SKM-1 (cell line): Measurements from ENCODE around the gene HLA-E.
A peak's percentile ranks its signal among the peaks of the same experiment; 100 is the strongest.
"Not testable (repeated sequence)": the region's sequence is repeated elsewhere in the genome, so short reads cannot be mapped to it uniquely, and the experiment has no call there.

Experiments used
- DNase-seq: peaks from one replicate; lab custom pipeline; 2025; ENCODE audit not compliant: unreplicated experiment; lab: John Stamatoyannopoulos, UW

HLA-E gene

DNA sequence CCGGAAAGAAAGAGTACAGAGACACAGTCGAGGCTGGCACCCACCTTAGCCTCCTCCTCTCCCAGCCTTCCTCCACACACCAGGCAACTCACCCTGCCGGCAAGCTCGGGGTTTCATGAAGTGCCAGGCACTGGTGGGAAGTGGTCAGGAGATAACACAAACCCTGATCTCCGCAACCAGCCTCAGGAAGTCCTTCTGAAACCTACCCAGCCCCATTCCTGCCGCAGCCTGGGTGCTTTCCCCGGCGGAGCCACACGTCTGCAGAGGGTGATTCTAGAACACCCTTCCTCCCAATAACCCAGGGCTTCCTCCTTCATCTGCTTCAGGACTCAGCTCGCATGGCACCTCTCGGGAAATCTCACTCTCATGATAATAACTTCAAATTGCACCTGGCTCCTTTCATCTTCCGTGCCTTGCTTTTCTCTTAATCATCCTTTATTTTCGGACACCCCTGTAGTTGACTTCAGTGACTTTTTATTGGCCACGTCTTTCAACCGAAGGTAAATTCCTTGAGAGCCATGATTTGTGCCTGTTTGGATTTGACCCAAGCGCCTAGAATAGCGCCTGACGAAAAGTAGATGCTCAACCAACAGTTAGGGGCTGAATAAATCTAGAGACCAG, 8.7 kb upstream of the HLA-E start:
- no peak for DNase-seq

DNA sequence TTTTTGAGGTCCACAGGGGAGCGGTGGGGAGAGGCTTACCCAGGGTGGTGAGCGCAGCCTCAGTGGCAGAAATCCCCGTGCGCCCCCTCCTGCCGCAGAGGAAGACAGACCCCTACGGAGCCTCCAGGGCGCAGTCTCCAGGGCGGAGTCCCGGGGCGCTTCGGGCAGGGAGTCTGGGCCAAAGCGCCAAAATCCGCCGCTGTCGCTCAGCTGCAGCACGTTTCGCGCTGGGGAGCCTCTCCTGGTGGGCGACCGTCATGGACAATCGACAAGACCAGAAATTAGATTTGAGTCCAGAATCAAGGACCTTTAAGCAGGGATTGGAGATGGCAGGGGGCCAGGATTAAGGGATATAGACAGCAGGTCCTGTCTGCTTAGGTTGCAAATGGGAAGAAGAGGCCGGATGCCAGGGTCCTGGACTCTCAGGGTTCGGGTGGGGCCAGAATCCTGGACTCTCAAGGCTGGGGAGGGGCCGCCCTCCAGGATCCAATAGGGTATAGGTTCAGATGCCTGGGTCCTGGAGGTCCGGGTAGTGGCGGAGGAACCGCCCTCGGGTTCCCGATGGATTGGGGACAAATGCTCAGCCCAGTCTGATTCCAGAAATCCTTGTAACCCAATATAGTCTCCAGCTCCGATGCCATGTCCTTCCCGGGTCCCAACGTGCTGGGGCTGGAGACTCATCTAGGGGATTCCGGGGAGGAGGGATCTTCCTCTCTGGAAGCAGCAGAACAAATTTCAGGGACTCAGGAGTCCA, 7.9 kb upstream of the HLA-E start:
- DNase-seq: no peak

DNA sequence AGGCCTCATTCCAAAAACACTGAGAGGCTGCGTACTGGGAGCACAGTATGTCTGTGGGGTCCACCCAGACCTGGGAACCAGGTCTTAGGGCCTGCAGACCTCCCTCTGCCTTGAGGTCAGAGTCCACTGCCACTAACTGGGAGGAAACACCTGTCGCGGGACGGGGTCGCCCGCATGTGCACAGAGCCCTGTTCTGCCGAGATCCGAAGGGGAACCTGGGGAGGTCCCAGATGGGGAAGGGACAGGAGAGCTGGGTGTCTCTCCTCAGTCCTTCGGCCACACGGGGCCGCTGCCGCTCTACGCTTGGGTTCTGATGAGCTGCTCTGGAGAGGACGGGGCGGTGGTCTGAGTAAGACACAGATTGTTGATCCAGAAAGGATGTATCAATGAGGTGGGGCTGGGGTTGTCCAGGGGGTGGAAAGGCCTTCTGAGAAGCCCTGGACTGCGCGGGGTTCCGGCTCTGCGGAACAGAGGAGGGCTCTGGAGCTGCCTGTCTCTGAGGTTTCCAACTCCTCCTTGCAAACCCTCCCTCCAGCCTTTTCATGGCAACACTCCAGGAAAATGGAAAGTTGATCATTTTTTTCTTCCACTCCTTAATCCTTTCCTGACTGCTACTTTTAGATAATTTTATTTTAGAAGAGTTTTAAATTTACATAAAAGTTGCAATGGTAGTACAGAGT, 7.2 kb upstream of the HLA-E start:
- DNase-seq: peak; percentile 78

DNA sequence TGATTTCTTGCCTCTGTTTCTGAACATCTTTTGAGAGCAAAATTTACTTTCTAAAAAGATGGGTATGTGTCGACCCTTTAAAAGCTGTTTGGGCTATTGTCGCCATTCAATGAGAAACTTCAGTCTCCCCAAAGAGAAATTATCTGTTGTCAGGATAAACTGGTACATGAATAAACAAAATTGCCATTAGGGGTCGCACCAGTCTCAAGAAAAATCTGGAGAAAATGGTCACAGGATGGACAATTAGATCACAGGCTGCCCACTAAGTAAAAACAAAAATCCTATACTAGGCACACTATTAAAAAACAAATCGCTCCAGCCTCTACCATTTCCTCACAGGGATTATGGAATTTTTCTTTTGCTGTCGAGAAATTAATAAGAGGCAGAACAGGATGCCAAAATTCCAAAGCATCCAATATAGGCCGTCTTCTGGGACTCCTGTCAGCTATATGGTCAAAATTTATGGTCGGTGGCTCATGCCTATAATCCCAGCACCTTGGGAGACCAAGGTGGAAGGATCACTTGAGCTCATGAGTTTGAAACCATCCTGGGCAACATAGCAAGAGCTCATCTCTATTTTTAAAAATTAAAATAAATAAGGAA, 5.5 kb upstream of the HLA-E start:
- DNase-seq: peak; percentile 32

DNA sequence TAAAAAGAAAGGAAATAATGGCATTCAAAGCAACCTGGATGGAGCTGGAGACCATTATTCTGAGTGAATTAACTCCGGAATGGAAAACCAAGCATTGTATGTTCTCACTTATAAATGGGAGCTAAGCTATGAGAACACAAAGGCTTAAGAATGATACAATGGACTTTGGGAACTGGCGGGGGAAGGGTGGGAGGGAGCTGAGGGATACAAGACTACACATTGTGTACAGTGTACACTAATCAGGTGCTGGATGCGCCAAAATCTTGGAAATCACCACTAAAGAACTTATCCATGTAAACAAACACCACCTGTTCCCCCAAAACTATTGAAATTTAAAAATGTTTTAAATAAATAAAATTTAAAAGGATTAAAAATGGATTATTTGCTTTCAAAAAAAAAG, 4.1 kb upstream of the HLA-E start:
- DNase-seq: no peak

DNA sequence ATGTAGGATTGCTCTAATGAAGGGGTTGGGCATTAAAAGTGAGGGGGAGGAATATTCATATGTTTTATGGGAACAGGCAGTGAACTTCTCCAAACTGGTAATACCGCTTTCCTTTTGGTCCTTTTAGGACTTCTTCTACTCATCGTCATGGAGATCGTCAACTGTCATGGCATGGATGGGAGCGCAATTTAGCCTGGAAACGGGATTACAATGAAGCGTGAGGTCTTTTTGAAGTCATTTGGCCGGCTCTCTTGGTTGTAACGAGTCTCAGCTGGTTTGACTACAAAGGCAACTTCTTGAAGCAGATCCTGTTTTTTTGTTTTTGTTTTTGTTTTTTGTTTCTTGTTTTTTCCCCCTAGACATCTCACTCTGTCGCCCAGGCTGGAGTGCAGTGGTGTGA, 1.4 kb upstream of the HLA-E start:
- no peak for DNase-seq

DNA sequence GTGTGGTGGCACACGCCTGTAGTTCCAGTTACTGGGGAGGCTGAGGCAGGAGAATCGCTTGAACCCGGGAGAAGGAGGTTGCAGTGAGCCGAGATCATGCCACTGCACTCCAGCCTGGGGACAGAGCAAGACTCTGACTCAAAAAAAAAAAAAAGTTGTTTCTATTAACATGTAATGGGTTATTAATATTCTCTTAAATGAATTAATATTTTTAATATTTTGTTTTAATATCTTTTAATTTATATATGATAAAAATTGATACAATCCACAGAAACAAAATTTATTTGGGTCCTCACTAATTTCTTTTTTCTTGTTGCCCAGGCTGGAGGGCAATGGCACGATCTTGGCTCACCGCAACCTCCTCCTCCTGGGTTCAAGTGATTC, 620 bp upstream of the HLA-E start:
- DNase-seq: not testable (repeated sequence)

DNA sequence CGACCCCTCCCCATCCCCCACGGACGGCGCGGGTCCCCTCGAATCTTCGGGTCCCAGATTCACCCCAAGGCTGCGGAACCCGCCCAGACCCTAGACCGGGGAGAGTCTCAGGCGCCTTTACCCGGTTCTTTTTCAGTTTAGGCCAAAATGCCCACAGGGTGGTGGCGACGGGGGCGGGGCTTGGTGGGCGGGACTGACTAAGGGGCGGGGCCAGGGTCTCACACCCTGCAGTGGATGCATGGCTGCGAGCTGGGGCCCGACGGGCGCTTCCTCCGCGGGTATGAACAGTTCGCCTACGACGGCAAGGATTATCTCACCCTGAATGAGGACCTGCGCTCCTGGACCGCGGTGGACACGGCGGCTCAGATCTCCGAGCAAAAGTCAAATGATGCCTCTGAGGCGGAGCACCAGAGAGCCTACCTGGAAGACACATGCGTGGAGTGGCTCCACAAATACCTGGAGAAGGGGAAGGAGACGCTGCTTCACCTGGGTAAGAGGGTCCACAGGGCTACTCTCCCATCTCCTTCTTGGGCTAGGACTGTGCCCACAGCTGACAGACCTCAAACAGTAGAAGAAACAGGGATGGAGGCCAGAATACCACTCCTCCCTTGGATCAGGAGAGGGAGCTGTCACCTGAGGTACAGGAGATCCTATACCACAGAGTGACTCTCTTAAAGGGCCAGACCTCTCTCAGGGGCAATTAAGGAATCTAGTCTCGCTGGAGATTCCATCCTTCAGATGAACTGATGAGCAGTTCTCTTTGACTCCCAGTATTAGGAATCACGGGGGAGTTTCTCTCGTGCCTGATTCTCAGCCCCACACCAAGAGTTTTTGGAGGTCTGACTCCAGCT, 942 bp downstream of the HLA-E start:
- DNase-seq: peak; percentile 44

DNA sequence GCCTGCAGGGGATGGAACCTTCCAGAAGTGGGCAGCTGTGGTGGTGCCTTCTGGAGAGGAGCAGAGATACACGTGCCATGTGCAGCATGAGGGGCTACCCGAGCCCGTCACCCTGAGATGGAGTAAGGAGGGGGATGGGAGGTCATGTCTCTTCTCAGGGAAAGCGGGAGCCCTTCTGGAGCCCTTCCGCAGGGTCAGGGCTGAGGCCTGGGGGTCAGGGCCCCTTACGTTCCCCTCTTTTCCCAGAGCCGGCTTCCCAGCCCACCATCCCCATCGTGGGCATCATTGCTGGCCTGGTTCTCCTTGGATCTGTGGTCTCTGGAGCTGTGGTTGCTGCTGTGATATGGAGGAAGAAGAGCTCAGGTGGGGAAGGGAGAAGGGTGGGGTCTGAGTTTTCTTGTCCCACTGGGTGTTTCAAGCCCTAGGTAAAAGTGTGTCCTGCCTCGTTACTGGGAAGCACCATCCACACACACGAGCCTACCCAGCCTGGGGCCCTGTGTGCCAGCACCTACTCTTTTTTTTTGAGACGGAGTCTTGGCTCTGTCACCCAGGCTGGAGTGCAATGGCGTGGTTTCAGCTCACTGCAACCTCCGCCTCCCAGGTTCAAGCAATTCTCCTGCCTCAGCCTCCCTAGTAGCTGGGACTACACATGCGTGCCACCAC, 2.1 kb downstream of the HLA-E start:
- DNase-seq: not testable (repeated sequence)

DNA sequence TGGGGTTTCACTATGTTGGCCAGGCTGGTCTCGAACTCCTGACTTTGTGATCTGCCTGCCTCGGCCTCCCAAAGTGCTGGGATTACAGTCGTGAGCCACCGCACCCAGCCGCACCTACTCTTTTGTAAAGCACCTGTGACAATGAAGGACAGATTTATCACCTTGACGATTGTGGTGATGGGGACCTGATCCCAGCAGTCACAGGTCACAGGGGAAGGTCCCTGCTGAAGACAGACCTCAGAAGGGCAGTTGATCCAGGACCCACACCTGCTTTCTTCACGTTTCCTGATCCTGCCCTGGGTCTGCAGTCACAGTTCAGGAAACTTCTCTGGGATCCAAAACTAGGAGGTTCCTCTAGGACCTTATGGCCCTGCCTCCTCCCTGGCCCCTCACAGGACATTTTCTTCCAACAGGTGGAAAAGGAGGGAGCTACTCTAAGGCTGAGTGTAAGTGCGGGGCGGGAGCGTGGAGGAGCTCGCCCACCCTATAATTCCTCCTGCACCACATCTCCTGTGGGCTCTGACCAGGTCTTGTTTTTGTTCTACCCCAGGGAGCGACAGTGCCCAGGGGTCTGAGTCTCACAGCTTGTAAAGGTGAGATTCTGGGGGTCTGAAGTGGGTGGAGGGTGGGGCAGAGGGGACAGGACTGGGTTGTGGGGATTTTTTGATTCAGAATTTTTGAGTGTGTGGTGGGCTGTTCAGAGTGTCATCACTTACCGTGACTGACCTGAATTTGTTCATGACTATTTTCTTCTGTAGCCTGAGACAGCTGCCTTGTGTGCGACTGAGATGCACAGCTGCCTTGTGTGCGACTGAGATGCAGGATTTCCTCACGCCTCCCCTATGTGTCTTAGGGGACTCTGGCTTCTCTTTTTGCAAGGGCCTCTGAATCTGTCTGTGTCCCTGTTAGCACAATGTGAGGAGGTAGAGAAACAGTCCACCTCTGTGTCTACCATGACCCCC, 3.0 kb downstream of the HLA-E start:
- no peak for DNase-seq

DNA sequence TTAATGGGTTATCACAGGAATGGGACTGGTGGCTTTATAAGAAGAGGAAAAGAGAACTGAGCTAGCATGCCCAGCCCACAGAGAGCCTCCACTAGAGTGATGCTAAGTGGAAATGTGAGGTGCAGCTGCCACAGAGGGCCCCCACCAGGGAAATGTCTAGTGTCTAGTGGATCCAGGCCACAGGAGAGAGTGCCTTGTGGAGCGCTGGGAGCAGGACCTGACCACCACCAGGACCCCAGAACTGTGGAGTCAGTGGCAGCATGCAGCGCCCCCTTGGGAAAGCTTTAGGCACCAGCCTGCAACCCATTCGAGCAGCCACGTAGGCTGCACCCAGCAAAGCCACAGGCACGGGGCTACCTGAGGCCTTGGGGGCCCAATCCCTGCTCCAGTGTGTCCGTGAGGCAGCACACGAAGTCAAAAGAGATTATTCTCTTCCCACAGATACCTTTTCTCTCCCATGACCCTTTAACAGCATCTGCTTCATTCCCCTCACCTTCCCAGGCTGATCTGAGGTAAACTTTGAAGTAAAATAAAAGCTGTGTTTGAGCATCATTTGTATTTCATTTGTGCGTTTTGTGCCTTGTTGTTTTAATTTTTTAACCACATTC, 4.4 kb downstream of the HLA-E start:
- DNase-seq: no peak

DNA sequence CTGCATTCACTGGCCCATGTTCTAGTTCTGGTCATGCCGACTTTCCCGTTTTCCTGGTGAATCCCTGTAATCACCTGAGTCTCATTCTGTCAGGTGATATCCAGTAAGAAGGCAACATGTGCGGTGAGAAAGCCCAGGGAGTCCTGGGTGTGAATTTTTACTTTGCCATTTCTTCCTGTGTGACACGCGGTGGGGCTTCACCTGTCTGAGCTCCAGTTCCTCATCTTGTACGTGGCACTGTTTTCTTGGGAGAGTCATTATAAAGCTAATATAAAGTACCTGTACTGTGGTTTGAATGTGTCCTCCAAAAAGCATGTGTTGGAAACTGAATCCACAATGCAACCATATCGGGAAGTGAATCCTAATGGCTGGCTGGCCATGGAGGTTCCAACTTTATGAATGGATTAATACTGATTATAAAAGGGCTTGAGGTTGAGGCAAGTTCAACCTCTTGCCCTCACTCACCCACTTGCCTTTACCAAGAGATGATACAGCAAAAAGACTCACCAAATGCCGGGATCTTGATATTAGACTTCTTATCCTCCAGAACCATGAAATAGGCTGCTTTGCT, 5.1 kb downstream of the HLA-E start:
- DNase-seq: no peak

DNA sequence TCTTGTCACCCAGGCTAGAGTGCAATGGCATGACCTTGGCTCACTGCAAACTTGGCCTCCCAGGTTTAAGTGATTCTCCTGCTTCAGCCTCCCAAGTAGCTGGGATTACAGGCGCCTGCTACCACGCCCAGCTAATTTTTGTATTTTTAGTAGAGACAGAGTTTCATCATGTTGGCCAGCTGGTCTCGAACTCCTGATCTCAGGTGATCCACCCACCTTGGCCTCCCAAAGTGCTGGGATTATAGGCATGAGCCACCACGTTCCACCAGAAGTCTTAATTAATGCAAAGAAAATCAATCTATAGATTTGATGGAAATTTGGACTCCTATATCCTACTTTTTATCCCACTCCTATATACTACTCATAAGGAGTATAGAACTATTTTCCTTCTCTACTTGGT, 5.8 kb downstream of the HLA-E start:
- not testable (repeated sequence) for DNase-seq

DNA sequence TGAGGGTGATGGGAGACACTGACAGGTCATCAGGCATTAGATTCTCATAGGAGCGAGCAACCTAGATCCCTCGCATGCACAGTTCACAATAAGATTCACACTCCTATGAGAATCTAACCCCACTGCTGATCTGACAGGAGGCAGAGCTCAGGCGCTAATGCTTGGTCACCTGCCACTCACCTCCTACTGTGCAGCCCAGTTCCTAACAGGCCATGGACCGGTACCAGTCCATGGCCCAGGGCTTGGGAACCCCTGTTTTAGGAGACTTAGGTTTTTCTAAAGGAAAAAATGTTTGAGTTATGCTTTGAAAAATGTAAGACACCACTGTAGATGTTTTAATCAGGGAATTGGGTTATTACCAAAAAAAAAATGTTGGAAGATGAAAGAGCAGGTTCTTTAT, 6.7 kb downstream of the HLA-E start:
- no peak for DNase-seq

DNA sequence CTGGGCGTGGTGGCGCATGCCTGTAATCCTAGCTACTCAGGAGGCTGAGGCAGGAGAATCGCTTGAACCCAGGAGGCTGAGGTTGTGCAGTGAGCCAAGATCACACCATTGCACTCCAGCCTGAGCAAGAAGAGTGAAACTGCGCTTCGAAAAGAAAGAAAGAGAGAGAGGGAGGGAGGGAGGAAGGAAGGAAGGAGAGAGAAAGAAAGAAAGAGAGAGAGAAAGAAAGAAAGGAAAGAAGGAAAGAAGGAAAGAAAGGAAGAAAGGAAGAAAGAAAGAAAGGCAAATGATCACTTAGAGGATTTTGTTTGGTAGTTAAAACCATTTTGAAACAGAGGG, 7.9 kb downstream of the HLA-E start:
- DNase-seq: not testable (repeated sequence)

DNA sequence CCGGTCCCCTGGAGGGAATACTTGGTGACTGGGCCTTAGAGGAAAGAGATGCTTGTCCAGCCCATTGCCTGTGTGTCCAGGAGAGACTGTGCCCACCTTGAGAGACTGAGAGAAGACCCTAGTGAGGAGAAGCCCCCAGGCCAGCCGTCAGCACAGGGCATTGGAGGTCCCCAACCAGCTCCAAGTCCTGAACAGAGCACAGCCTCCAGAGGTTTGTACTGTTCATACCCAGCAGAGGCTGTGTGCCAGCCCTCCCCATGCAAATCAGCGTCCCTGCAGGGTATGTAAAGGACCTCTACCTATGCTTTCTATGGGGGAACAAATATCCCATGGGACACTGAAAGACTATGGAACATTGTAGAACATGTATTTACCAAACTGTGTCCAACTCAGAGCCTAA, 8.4 kb downstream of the HLA-E start:
- DNase-seq: no peak

DNA sequence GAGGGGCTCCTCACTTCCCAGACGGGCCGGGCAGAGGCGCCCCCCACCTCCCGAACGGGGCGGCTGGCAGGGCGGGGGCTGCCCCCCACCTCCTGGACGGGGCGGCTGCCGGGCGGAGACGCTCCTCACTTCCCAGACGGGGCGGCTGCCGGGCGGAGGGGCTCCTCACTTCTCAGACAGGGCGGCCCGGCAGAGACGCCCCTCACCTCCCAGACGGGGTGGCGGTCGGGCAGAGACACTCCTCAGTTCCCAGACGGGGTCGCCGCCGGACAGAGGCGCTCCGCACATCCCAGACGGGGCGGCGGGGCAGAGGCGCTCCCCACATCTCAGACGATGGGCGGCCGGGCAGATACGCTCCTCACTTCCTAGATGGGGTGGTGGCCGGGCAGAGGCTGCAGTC, 9.4 kb downstream of the HLA-E start:
- not testable (repeated sequence) for DNase-seq

DNA sequence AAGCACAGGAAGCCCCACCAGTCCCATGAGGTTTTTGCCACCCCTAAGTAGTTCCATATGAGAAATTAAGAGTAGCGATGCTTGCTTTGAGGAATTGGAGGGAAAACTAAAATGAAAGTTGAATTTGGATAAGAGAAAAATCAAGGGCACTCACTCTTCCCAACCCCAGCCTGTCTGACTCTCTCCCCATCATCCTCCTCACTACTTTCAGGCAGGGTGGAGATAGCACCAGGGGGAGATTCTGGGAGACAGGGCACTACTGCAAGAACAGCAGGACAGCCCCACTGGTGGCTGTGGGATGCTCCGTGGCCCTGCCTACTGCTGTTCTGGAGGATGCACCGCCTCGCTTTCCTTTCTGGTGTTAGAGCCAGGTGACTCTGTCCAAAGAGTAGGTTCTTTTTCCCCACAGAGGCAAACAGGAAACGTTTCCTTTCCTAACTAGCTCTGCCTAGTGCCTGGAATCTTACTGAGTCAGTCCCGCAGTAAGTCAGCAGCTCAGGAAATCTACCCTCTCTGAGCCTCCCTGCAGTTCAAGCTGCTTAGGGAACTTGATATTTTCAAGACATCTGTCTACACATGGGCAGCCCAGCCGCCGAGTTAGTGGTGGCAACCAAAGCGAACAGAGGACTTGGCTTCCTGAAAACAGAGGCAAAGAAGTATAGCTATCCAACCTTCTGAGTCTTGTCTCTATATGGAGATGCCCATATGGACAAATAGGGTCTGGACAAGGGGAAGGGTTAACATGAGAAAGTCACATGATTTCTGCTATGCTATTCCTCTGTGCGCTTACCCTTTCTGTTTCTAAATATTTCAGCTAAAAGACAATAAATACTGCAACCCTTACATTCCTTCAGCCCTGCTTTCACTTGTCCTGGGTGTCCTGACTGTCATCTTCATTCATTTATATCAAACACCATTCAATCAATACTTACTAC, 11.4 kb downstream of the HLA-E start:
- no peak for DNase-seq
